ACC112 (cell line): ENCODE data around the gene POU2AF1.

Experiments
- H2AFZ ChIP-seq: fragments of 200-600 bp; sonication (generic); one replicate; pipeline ENCODE4 v1.6.0; 2017; ENCODE audit warnings: antibody characterized with exemption, low read length; ENCODE audit not compliant: unreplicated experiment
- H3K27ac ChIP-seq: fragments of 200-600 bp; sonication (generic); 2 replicates; pipeline ENCODE4 v1.5.1; 2014; ENCODE audit warnings: low read depth, mild to moderate bottlenecking, antibody characterized with exemption, low read length, moderate library complexity
- H3K27me3 ChIP-seq: fragments of 200-600 bp; sonication (generic); 2 replicates; pipeline ENCODE4 v1.6.1; 2014; ENCODE audit warnings: mild to moderate bottlenecking, antibody characterized with exemption, low read length, moderate library complexity, mixed read lengths; ENCODE audit not compliant: insufficient read depth
- H3K36me3 ChIP-seq: fragments of 200-600 bp; sonication (generic); 2 replicates; pipeline ENCODE4 v1.6.1; 2016; ENCODE audit warnings: mild to moderate bottlenecking, antibody characterized with exemption, low read length, moderate library complexity, mixed read lengths; ENCODE audit not compliant: insufficient read depth
- H3K4me1 ChIP-seq: fragments of 200-600 bp; sonication (generic); one replicate; pipeline ENCODE4 v1.6.1; 2016; ENCODE audit warnings: low read length, mixed read lengths; ENCODE audit not compliant: insufficient read depth, unreplicated experiment, control insufficient read depth
- H3K4me3 ChIP-seq: fragments of 200-600 bp; sonication (generic); 2 replicates; pipeline ENCODE4 v1.5.1; 2014; ENCODE audit warnings: mild to moderate bottlenecking, low read depth, low read length
- H3K79me2 ChIP-seq: fragments of 200-600 bp; sonication (generic); one replicate; pipeline ENCODE4 v1.6.0; 2016; ENCODE audit warnings: low read length; ENCODE audit not compliant: control insufficient read depth, unreplicated experiment, insufficient read depth

Gene POU2AF1

DNA sequence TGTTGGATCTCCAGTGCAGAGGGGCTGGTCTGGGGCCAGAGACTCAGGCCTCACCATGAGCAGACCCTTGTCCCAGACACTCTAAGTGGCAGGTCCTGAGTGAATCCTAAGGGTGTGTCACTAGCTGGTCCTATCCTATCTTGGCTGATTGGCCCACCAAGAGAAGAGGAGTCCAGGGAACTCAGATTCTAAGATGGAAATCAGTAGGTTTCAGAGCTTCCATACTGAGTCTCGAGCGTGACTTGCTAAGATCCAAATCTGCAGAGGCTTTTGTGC lies 10.9 kb downstream of the POU2AF1 start:
- Histone ChIP-seq H3K27me3 (peaks cover 87% of the 10 kb centered on the region), H3K36me3 (no peaks in the 10 kb centered on the region), H3K4me3 (no peak overlapping the region), H2AFZ (no peak overlapping the region), H3K27ac (no peak overlapping the region), H3K4me1 (no peaks in the 10 kb centered on the region), H3K79me2 (no peaks in the 10 kb centered on the region)

DNA sequence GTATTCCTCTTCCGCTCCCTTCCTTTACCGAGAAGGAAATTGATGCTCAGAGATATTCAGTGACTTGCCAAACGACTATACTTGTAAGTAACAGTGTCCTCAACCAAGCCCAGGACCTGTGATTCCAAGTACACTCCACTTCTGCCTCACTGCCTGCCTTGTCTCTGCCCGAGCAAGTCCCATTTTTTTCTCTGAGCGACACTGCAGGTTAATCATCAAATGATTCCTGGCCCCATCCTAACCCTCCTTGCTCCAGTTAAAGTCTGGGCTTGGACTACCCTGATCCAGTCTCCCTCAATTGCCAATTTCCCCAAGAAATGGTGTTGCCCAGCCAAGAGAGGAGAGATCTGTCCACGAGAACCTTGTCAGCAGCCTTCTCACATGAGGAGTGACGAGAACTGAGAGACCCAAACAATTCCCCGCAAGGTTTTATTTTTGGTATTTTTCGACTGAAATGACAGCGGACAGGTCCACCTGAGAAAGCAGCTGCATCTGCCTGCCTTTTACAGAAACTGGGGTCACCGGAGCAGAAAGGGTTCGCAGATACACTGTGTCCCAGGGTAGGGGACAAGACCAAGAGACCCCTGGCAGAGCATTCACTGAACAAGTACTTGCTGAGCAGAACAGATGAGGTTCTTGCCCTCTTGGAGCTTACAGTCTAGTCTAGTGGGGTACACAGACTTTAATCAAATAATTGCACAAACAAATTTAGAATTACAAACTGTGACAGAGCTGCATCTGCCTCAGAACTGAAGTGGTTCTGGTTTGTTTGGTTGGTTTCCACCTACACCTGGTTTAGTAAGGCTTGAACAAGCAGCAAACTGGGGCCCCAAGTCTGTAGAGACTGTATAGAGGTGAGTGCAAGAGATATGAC lies 11.4 kb downstream of the POU2AF1 start:
- Histone ChIP-seq H3K4me1 (no peaks in the 10 kb centered on the region), H2AFZ (no peak overlapping the region)

DNA sequence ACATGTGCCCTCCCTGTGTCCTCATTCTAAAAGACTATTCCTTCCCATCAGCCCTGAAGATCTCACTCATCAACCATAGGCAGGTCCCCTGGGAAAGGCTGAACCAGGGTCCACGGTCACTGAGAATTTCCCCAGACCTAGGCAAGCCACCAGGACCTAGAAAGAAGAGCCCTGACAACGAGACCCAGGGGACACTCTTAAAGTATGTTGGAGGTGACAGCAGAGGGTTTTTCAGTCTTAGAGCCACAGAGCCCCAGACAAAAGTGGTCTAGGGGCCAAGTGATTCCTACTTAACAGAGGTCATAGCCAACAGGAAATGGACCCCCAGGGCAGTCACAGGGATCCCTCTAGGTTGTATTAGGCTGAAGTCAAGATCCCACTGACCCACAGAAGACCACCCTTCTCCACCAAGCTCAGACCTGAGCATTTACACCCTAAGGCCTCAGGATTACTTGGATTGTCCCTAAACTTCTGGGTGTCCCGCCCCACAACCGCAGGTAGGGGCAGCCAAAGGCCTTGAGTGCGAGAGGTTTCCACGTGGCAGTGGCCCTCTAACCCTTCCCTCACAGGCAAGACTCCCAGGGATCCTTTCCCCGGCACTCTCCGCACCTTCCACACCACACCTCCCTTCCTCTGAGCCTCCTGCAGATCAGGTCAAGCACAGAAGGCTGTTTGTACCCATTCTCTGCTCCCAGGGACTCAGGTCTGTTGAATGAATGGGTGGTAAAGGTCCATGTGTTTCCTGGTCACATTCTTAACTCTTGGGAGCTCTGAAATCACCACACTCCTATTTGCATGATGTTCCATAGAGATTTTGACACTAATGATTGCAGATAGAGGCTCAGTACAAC lies 12.3 kb downstream of the POU2AF1 start:
- Histone ChIP-seq H3K79me2 (no peaks in the 10 kb centered on the region), H3K27ac (no peak overlapping the region), H3K36me3 (no peaks in the 10 kb centered on the region), H3K4me3 (no peak overlapping the region), H2AFZ (no peak overlapping the region), H3K4me1 (no peaks in the 10 kb centered on the region), H3K27me3 (peaks cover 79% of the 10 kb centered on the region)

More for the DNA sequence above, 11.4 kb downstream of the POU2AF1 start:
- H3K4me3 ChIP-seq = no peak overlapping the region
- H3K79me2 ChIP-seq = no peaks in the 10 kb centered on the region
- H3K27me3 ChIP-seq = peaks cover 87% of the 10 kb centered on the region
- H3K27ac ChIP-seq = no peak overlapping the region
- H3K36me3 ChIP-seq = no peaks in the 10 kb centered on the region

DNA sequence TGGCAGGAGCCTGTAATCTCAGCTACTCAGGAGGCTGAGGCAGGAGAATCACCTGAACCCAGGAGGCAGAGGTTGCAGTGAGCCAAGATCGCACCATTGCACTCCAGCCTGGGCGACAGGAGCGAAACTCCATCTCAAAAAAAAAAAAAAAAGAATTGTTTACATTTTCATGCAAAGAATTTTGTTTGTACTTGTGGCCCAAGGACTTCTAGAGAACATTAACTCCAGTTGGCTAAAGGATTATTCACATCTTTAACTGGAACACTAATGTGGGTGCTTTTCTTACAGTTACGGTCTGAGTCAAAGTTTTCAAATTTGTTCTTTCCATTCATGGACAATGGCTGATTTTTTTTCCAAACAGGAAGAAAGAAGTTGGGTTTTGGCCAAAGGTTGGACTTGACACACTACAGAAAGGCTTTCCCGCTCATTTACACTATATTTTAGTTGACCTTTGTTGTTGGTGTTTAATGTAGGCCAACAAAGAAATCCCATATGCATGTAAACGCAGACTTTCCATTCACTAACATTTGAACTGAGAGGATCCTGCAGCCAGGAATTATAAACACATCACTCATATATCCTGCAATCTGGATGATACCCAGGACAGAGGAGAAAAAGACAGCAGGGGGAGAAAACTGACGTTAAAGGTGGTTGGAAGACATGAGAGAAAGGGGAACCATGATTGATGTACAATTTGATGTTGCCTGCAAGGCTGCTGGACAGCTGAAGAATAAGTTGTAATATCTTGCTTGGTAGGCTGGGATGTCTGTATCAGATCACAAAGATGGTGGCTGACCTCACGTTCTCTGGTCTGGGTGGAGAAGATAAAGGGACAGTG lies 13.1 kb downstream of the POU2AF1 start:
- H3K27ac ChIP-seq = no peak overlapping the region

DNA sequence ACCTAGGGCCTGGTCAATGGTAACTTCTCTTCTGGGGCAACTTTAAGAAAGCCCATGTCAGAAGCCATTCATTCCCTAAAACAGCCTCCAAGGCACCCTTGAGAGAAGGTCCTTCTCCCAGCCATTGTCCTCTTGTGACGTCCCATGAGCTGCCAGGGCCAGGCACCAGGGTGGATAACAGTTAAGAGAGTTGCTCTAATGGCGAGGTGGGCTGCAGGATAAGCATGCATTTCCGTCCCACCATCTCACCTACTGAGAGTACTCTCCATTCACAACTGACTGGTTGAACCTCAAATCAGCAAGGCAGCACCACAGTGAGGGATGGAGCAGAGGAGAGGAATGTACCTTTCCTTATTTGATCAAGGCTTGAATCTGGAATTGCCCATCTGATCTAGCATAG lies 14.6 kb downstream of the POU2AF1 start:
- no peak overlapping the region for H2AFZ ChIP-seq
- H3K4me3 ChIP-seq = no peak overlapping the region
- H3K4me1 ChIP-seq = no peaks in the 10 kb centered on the region
- no peak overlapping the region for H3K27ac ChIP-seq
- peaks cover 60% of the 10 kb centered on the region for H3K27me3 ChIP-seq
- no peaks in the 10 kb centered on the region for H3K36me3 ChIP-seq
- H3K79me2 ChIP-seq = no peaks in the 10 kb centered on the region

More for the DNA sequence above, 13.1 kb downstream of the POU2AF1 start:
- no peaks in the 10 kb centered on the region for H3K36me3 ChIP-seq
- H3K27me3 ChIP-seq = peaks cover 70% of the 10 kb centered on the region
- no peak overlapping the region for H2AFZ ChIP-seq
- no peak overlapping the region for H3K4me3 ChIP-seq
- no peaks in the 10 kb centered on the region for H3K4me1 ChIP-seq
- no peaks in the 10 kb centered on the region for H3K79me2 ChIP-seq

DNA sequence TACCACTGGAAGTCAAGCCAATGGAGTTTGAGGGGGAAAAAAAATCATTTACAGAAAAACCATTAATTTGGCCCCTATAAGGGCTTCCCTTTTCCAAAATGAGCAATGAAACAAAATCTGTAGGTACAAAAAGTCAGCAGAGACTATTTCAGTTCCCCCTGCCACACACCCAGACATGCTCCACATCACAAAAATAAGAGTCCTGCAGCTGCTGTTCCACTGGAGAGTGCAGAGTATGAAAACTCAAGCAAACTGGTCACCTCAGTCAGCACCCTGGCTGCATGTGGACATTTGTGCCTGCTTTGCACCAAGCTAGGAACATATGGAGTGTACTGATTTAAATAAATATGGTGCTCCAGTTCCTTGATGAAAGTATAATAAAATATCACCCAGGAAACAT lies 15.1 kb downstream of the POU2AF1 start:
- Histone ChIP-seq H3K27me3 (peaks cover 58% of the 10 kb centered on the region), H3K79me2 (no peaks in the 10 kb centered on the region), H2AFZ (no peak overlapping the region), H3K4me1 (no peaks in the 10 kb centered on the region), H3K36me3 (no peaks in the 10 kb centered on the region), H3K4me3 (no peak overlapping the region), H3K27ac (no peak overlapping the region)

DNA sequence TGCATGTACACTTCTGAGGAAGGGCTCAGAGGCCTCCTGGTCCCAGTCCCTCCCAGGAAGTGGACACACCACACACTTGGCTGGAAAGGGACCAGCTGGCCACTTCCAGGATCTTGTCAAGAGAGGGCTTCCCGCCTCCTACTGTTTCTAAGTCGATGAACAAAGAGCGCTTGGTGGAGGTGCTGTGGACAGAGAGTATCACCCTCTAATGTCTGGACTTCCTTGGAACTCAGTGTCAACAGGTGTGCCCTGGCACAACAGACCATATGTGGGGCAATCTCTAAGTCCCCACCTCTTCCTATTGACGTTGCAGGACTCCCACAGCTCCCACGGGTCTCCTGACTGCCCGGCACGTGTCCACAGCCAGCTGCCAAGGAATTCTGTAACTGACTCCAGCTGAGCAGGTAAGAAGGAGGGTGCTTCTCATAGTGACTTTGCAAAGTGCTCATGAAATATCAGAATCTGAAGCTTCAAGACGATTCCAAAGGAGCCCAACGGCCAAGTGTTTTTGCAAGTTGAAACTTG lies 16.1 kb downstream of the POU2AF1 start:
- Histone ChIP-seq H3K4me3 (no peak overlapping the region), H3K79me2 (no peaks in the 10 kb centered on the region), H3K27me3 (peaks cover 49% of the 10 kb centered on the region), H3K27ac (no peak overlapping the region), H3K4me1 (no peaks in the 10 kb centered on the region), H2AFZ (no peak overlapping the region), H3K36me3 (no peaks in the 10 kb centered on the region)

DNA sequence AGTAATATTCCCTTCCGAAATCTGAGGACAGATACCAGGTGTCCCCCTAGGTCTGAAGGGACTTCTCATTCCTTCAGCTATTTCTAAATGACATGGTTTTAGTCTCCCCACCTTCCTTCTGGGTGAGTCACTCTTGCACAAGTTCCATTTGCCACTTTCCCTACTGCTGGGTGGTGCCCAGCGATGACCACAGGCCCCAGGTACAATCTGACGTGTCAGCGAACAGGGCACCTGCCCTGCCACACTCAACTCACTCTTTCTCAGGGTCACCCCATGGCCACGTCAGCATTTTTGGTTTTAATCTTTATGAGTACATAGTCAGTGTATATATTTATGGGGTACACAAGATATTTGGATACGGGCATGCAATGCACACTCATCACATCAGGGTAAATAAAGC lies 17.2 kb downstream of the POU2AF1 start:
- Histone ChIP-seq H3K27me3 (peaks cover 39% of the 10 kb centered on the region), H2AFZ (no peak overlapping the region), H3K4me1 (no peaks in the 10 kb centered on the region), H3K36me3 (no peaks in the 10 kb centered on the region), H3K79me2 (no peaks in the 10 kb centered on the region), H3K27ac (no peak overlapping the region), H3K4me3 (no peak overlapping the region)

DNA sequence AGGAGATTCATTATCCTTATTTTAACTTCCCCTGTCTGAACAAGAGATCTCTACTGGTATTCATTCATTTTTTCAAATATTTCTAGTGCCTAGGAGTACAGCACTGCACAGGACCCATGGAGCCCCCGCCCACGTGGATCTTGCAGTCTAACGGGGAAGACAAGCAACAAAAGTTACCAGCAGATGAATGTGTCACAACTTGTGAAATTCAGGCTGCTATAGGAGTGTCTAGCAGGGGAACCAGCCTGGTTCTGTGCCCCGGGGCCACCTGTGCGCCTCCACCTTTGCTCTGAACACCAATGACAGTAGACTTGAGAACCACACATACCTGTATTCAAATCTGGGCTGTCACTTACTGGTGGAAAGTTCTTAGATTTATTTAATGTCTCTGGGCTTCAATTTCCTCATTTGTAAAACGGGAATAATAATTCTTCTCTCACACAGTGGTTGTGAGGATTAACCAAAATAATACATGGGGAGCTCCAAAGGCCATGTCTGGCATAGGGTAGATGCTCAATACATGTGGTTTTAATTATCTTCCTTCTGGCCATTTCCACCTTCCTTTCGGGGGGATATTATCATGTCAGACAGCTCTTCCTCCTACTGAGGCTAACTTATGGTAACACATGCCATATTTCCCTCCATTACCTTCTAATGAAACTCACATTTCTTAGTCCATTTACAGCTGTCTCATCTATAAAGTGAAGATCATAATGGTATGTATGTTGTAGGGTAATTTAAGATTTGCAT lies 17.8 kb downstream of the POU2AF1 start:
- Histone ChIP-seq H2AFZ (no peak overlapping the region), H3K4me3 (no peak overlapping the region), H3K4me1 (no peaks in the 10 kb centered on the region), H3K27ac (no peak overlapping the region), H3K27me3 (peaks cover 34% of the 10 kb centered on the region), H3K36me3 (no peaks in the 10 kb centered on the region), H3K79me2 (no peaks in the 10 kb centered on the region)
